ENCODE measurements around the gene DNASE1L3. TPM values are rescaled to one million over a fixed set of nuclear protein-coding genes. Genes with fewer than 3 reads are reported as not detected.

DNASE1L3 gene
- total and polyA plus RNA-seq, 2 donors (not counting 3 experiments of a cell fraction or from before 2014, with no cell fraction given), result 0.95 to 1.3 TPM

GRCh38 chr3:58222161-58222724 lies 11.5 kb upstream of the DNASE1L3 start:
- dilution Hi-C loops (cut with MboI; ENCODE audit: extremely low pct_ligation_motif_present, low sequenced_read_pairs) (no loop called here), intact Hi-C loops (cut with micrococcal nuclease) (no loop called here)
- CTCF ChIA-PET, result interaction anchor here (0.6 to 3.1 kb wide), 4 partner anchors 35 to 531 kb away, joined by 3 to 13 read pairs (median 4); no protein-coding TSS in a partner anchor
- no peak for TF ChIP-seq JUN (IDR thresholded peaks at IDR 0.05; ENCODE audit: borderline replicate concordance, insufficient read depth, insufficient read length, low read depth)
- no peak for TF ChIP-seq POLR2A (IDR thresholded peaks at IDR 0.05; ENCODE audit: low read depth, low read length)
- TF ChIP-seq GATA2 (IDR thresholded peaks at IDR 0.05; ENCODE audit: insufficient read depth, insufficient read length, low read depth, low read length), result no peak
- TF ChIP-seq POLR2AphosphoS5 (IDR thresholded peaks at IDR 0.05; ENCODE audit: insufficient read depth, low read depth, low read length), result no peak
- no peak for TF ChIP-seq EZH2 (IDR thresholded peaks at IDR 0.05; ENCODE audit: borderline replicate concordance, low read depth, low read length, severe bottlenecking)
- TF ChIP-seq MYC (IDR thresholded peaks at IDR 0.05; ENCODE audit: low read depth, low read length), result no peak
- TF ChIP-seq FOS (IDR thresholded peaks at IDR 0.05; ENCODE audit: borderline replicate concordance, insufficient read depth, low read length), result no peak
- TF ChIP-seq, protein P1, sequence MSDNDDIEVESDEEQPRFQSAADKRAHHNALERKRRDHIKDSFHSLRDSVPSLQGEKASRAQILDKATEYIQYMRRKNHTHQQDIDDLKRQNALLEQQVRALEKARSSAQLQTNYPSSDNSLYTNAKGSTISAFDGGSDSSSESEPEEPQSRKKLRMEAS (IDR thresholded peaks at IDR 0.05; ENCODE audit: insufficient read depth, insufficient read length), result no peak
- TF ChIP-seq, protein P2, sequence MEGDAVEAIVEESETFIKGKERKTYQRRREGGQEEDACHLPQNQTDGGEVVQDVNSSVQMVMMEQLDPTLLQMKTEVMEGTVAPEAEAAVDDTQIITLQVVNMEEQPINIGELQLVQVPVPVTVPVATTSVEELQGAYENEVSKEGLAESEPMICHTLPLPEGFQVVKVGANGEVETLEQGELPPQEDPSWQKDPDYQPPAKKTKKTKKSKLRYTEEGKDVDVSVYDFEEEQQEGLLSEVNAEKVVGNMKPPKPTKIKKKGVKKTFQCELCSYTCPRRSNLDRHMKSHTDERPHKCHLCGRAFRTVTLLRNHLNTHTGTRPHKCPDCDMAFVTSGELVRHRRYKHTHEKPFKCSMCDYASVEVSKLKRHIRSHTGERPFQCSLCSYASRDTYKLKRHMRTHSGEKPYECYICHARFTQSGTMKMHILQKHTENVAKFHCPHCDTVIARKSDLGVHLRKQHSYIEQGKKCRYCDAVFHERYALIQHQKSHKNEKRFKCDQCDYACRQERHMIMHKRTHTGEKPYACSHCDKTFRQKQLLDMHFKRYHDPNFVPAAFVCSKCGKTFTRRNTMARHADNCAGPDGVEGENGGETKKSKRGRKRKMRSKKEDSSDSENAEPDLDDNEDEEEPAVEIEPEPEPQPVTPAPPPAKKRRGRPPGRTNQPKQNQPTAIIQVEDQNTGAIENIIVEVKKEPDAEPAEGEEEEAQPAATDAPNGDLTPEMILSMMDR (IDR thresholded peaks at IDR 0.05; ENCODE audit: extremely low read depth in 1 of 2, insufficient read depth in 1 of 2, low read depth in 1 of 2, low read length in 2 of 2), result no peak
- no TSS peak for BruUV-seq (replicated peaks)
- Histone ChIP-seq H3K9ac (replicated peaks; ENCODE audit: extremely low read depth, insufficient read depth, low read length) (no peak overlapping the region), H3K27me3 (ENCODE audit: control insufficient read depth in 2 of 2, insufficient read depth in 2 of 2, low read length in 2 of 2) (peaks cover 1 to 2% of the 10 kb centered on the region in 2 experiments), H3K9me1 (replicated peaks; ENCODE audit: control insufficient read depth, extremely low read depth, insufficient read depth, low read length) (no peaks in the 10 kb centered on the region), H3K27ac (ENCODE audit: insufficient read depth, low read depth, low read length) (no peak overlapping the region), H3K36me3 (ENCODE audit: control insufficient read depth in 2 of 2, extremely low read depth in 1 of 2, insufficient read depth in 2 of 2, low read length in 2 of 2) (no peaks in the 10 kb centered on the region), H2AFZ (ENCODE audit: low read depth, low read length) (no peak overlapping the region), H3K79me2 (ENCODE audit: control insufficient read depth, insufficient read depth, low read length) (no peaks in the 10 kb centered on the region), H3K4me1 (ENCODE audit: control insufficient read depth, extremely low read depth, insufficient read depth, low read length) (no peaks in the 10 kb centered on the region), H3K4me2 (ENCODE audit: insufficient read depth, low read length) (no peak overlapping the region), H3K4me3 (replicated peaks in 1 of 3; ENCODE audit: insufficient read depth in 1 of 3, low read depth in 1 of 3, low read length in 3 of 3) (no peak overlapping the region), H3K9me3 (replicated peaks; ENCODE audit: control insufficient read depth, insufficient read depth, low read length) (no peaks in the 10 kb centered on the region), H4K20me1 (replicated peaks; ENCODE audit: control insufficient read depth, extremely low read depth, insufficient read depth, low read length) (no peaks in the 10 kb centered on the region)
- FAIRE-seq (no peak), DNase-seq (ENCODE audit: low read depth, low spot score) (peak; percentile 26)
- POLR2A ChIA-PET, result no interaction called here

Data from endothelial cell of umbilical vein (primary cell).